Measurements from ENCODE around the gene P2RY14.

Gene P2RY14

DNA sequence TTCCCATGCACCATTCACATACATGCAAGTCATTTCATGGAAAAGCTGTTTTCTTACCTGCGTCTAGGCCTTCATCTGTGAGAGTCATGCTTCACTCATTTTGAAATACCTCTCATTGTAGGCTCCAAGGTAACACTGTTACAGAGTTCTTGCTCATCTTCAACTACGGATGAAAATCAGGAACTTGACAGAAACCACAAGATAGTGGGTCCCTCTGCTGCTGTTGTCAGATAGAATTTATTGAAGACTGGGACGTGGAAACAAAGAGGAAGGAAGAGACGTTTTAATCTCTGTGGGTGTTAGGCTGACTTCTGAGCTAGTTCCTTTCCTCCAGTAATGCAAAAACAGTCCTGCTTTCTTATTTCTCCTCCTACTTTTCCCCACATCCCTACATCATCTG is at the start of gene P2RY14:
TSS of gene P2RY14 (minus strand) at position 313 of the 400 bp plus-strand sequence. CDS start 64,226 bp downstream, outside the sequence.
- H3K36me3 ChIP-seq (ENCODE audit: control insufficient read depth in 1 of 2, insufficient read depth in 2 of 2, low read length in 2 of 2): no peaks in the 10 kb centered on the region
- peak within 1 kb of the TSS; percentile 35 to 45 for H3K4me3 ChIP-seq (ENCODE audit: low read depth in 1 of 2, low read length in 2 of 2)
- peak within 1 kb of the TSS; percentile 56 for H3K27ac ChIP-seq (ENCODE audit: low read length)
- H3K4me1 ChIP-seq (ENCODE audit: control insufficient read depth in 1 of 2, insufficient read depth in 2 of 2, low read length in 2 of 2): peaks cover 5 to 9% of the 10 kb centered on the region in 2 donors
- H3K27me3 ChIP-seq (ENCODE audit: low read depth, low read length): no peaks in the 10 kb centered on the region
- H3K9me3 ChIP-seq (ENCODE audit: control insufficient read depth in 1 of 2, low read length in 2 of 2): no peaks in the 10 kb centered on the region

- no peaks in the 10 kb centered on the region for H3K36me3 ChIP-seq (ENCODE audit: control insufficient read depth in 1 of 2, insufficient read depth in 2 of 2, low read length in 2 of 2)
- peak overlapping the region; percentile 35 to 42 for H3K4me3 ChIP-seq (ENCODE audit: low read depth in 1 of 2, low read length in 2 of 2)
- no peaks in the 10 kb centered on the region for H3K27me3 ChIP-seq (ENCODE audit: low read depth, low read length)
- H3K4me1 ChIP-seq (ENCODE audit: control insufficient read depth in 1 of 2, insufficient read depth in 2 of 2, low read length in 2 of 2): no peaks in the 10 kb centered on the region
- no peaks in the 10 kb centered on the region for H3K9me3 ChIP-seq (ENCODE audit: control insufficient read depth in 1 of 2, low read length in 2 of 2)
- peak overlapping the region; percentile 14 for H3K27ac ChIP-seq (ENCODE audit: low read length)
Measured at GRCh38 chr3:151327571-151328198, 49.3 kb upstream of the P2RY14 start.

- Histone ChIP-seq H3K36me3 (ENCODE audit: control insufficient read depth in 1 of 2, insufficient read depth in 2 of 2, low read length in 2 of 2) (no peaks in the 10 kb centered on the region), H3K27me3 (ENCODE audit: low read depth, low read length) (no peaks in the 10 kb centered on the region), H3K9me3 (ENCODE audit: control insufficient read depth in 1 of 2, low read length in 2 of 2) (no peaks in the 10 kb centered on the region), H3K4me1 (ENCODE audit: control insufficient read depth in 1 of 2, insufficient read depth in 2 of 2, low read length in 2 of 2) (no peaks in the 10 kb centered on the region), H3K27ac (ENCODE audit: low read length) (no peak overlapping the region), H3K4me3 (ENCODE audit: low read depth in 1 of 2, low read length in 2 of 2) (no peak overlapping the region)
Measured at GRCh38 chr3:151322511-151322910, 44.2 kb upstream of the P2RY14 start.

DNA sequence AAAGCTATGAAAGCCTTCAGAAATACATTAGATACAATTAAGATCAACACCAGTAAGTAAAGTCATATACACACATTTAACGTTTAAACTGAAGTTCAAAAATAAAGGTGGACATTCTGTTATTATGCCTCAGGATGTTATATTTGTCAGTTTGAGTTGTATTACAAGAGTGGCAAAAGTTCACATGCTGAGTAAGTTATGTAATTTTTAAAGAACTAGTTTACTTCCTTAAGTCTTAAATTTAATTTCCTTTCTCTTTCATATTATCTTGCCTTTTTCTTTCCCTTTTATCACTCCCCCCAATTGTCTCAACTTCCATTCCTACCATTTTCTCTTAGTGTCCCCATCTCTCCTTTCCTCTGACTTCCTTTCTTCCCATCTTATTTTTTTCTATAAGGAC is 43.2 kb upstream of the P2RY14 start:
- H3K4me3 ChIP-seq (ENCODE audit: low read depth in 1 of 2, low read length in 2 of 2): no peak overlapping the region
- H3K36me3 ChIP-seq (ENCODE audit: control insufficient read depth in 1 of 2, insufficient read depth in 2 of 2, low read length in 2 of 2): no peaks in the 10 kb centered on the region
- no peaks in the 10 kb centered on the region for H3K4me1 ChIP-seq (ENCODE audit: control insufficient read depth in 1 of 2, insufficient read depth in 2 of 2, low read length in 2 of 2)
- no peaks in the 10 kb centered on the region for H3K27me3 ChIP-seq (ENCODE audit: low read depth, low read length)
- no peaks in the 10 kb centered on the region for H3K9me3 ChIP-seq (ENCODE audit: control insufficient read depth in 1 of 2, low read length in 2 of 2)
- no peak overlapping the region for H3K27ac ChIP-seq (ENCODE audit: low read length)

- Histone ChIP-seq H3K9me3 (ENCODE audit: control insufficient read depth in 1 of 2, low read length in 2 of 2) (no peaks in the 10 kb centered on the region), H3K27ac (ENCODE audit: low read length) (no peak overlapping the region), H3K4me3 (ENCODE audit: low read depth in 1 of 2, low read length in 2 of 2) (no peak overlapping the region), H3K36me3 (ENCODE audit: control insufficient read depth in 1 of 2, insufficient read depth in 2 of 2, low read length in 2 of 2) (no peaks in the 10 kb centered on the region), H3K27me3 (ENCODE audit: low read depth, low read length) (no peaks in the 10 kb centered on the region), H3K4me1 (ENCODE audit: control insufficient read depth in 1 of 2, insufficient read depth in 2 of 2, low read length in 2 of 2) (no peaks in the 10 kb centered on the region)
Measured at GRCh38 chr3:151320131-151320530, 41.8 kb upstream of the P2RY14 start.

- Histone ChIP-seq H3K9me3 (ENCODE audit: control insufficient read depth in 1 of 2, low read length in 2 of 2) (no peaks in the 10 kb centered on the region), H3K4me1 (ENCODE audit: control insufficient read depth in 1 of 2, insufficient read depth in 2 of 2, low read length in 2 of 2) (no peaks in the 10 kb centered on the region), H3K27ac (ENCODE audit: low read length) (no peak overlapping the region), H3K36me3 (ENCODE audit: control insufficient read depth in 1 of 2, insufficient read depth in 2 of 2, low read length in 2 of 2) (no peaks in the 10 kb centered on the region), H3K4me3 (ENCODE audit: low read depth in 1 of 2, low read length in 2 of 2) (no peak overlapping the region), H3K27me3 (ENCODE audit: low read depth, low read length) (no peaks in the 10 kb centered on the region)
Measured at GRCh38 chr3:151319628-151320027, 41.3 kb upstream of the P2RY14 start.

DNA sequence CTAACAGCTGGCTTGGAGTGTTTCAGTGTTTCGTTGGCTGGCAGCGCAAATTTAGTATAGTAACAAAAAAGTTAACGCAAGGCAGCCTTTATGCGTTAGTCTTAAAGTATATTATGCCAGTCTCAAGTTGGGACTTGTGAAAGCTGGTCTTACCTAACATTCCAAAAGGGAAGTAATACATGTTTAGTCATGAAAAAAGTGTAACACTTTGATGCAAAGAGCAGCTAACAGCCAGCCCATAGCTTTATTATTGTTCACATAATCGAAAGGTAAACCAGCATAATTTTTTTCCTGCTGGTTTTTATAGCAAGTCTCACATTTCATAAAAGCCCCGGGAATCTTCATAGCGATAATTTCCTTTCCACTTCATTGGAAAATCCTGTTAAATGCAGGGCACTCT is 40.6 kb upstream of the P2RY14 start:
- no peak overlapping the region for H3K27ac ChIP-seq (ENCODE audit: low read length)
- H3K36me3 ChIP-seq (ENCODE audit: control insufficient read depth in 1 of 2, insufficient read depth in 2 of 2, low read length in 2 of 2): no peaks in the 10 kb centered on the region
- no peaks in the 10 kb centered on the region for H3K4me1 ChIP-seq (ENCODE audit: control insufficient read depth in 1 of 2, insufficient read depth in 2 of 2, low read length in 2 of 2)
- H3K4me3 ChIP-seq (ENCODE audit: low read depth in 1 of 2, low read length in 2 of 2): no peak overlapping the region
- H3K9me3 ChIP-seq (ENCODE audit: control insufficient read depth in 1 of 2, low read length in 2 of 2): no peaks in the 10 kb centered on the region
- H3K27me3 ChIP-seq (ENCODE audit: low read depth, low read length): no peaks in the 10 kb centered on the region

DNA sequence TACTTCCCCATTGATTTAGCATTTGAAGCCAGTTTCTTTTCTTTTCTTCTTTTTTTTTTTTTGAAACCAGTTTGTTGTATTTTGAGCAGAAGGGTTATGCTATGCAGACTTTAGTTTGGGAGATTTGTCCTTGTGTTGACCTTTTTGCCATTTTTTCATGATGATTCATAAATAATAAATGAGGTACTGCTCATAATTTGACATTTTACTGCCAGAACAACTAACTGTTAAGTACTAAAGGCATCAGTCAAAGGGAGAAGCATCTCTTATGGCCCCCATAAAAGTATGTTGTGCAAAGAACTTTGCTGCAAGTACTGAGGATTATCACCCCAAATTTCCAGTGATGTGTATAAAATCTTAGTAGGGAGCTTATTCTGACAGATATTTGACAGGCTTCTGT is 40.0 kb upstream of the P2RY14 start:
- H3K36me3 ChIP-seq (ENCODE audit: control insufficient read depth in 1 of 2, insufficient read depth in 2 of 2, low read length in 2 of 2): no peaks in the 10 kb centered on the region
- H3K27ac ChIP-seq (ENCODE audit: low read length): no peak overlapping the region
- no peak overlapping the region for H3K4me3 ChIP-seq (ENCODE audit: low read depth in 1 of 2, low read length in 2 of 2)
- H3K9me3 ChIP-seq (ENCODE audit: control insufficient read depth in 1 of 2, low read length in 2 of 2): no peaks in the 10 kb centered on the region
- H3K4me1 ChIP-seq (ENCODE audit: control insufficient read depth in 1 of 2, insufficient read depth in 2 of 2, low read length in 2 of 2): no peaks in the 10 kb centered on the region
- no peaks in the 10 kb centered on the region for H3K27me3 ChIP-seq (ENCODE audit: low read depth, low read length)

GRCh38 chr3:151316267-151316991 is 38.1 kb upstream of the P2RY14 start, which contains the start of gene GPR87:
Gene GPR87, minus strand, starts transcription at chr3:151316820. Its CDS starts 16,720 bp downstream, at chr3:151300100.
- no peaks in the 10 kb centered on the region for H3K27me3 ChIP-seq (ENCODE audit: low read depth, low read length)
- H3K36me3 ChIP-seq (ENCODE audit: control insufficient read depth in 1 of 2, insufficient read depth in 2 of 2, low read length in 2 of 2): no peaks in the 10 kb centered on the region
- H3K9me3 ChIP-seq (ENCODE audit: control insufficient read depth in 1 of 2, low read length in 2 of 2): no peaks in the 10 kb centered on the region
- H3K4me3 ChIP-seq (ENCODE audit: low read depth in 1 of 2, low read length in 2 of 2): no peak within 1 kb of the TSS
- H3K4me1 ChIP-seq (ENCODE audit: control insufficient read depth in 1 of 2, insufficient read depth in 2 of 2, low read length in 2 of 2): no peaks in the 10 kb centered on the region
- no peak within 1 kb of the TSS for H3K27ac ChIP-seq (ENCODE audit: low read length)

- H3K36me3 ChIP-seq (ENCODE audit: control insufficient read depth in 1 of 2, insufficient read depth in 2 of 2, low read length in 2 of 2): no peaks in the 10 kb centered on the region
Measured at GRCh38 chr3:151315846-151316245, 37.5 kb upstream of the P2RY14 start.

GRCh38 chr3:151315136-151315535 is 36.8 kb upstream of the P2RY14 start:
- no peaks in the 10 kb centered on the region for H3K4me1 ChIP-seq (ENCODE audit: control insufficient read depth in 1 of 2, insufficient read depth in 2 of 2, low read length in 2 of 2)
- no peaks in the 10 kb centered on the region for H3K27me3 ChIP-seq (ENCODE audit: low read depth, low read length)
- no peak overlapping the region for H3K27ac ChIP-seq (ENCODE audit: low read length)
- no peaks in the 10 kb centered on the region for H3K36me3 ChIP-seq (ENCODE audit: control insufficient read depth in 1 of 2, insufficient read depth in 2 of 2, low read length in 2 of 2)
- H3K4me3 ChIP-seq (ENCODE audit: low read depth in 1 of 2, low read length in 2 of 2): no peak overlapping the region
- no peaks in the 10 kb centered on the region for H3K9me3 ChIP-seq (ENCODE audit: control insufficient read depth in 1 of 2, low read length in 2 of 2)

More at GRCh38 chr3:151315846-151316245, 37.5 kb upstream of the P2RY14 start:
- Histone ChIP-seq H3K4me1 (ENCODE audit: control insufficient read depth in 1 of 2, insufficient read depth in 2 of 2, low read length in 2 of 2) (no peaks in the 10 kb centered on the region), H3K9me3 (ENCODE audit: control insufficient read depth in 1 of 2, low read length in 2 of 2) (no peaks in the 10 kb centered on the region), H3K4me3 (ENCODE audit: low read depth in 1 of 2, low read length in 2 of 2) (no peak overlapping the region), H3K27ac (ENCODE audit: low read length) (no peak overlapping the region), H3K27me3 (ENCODE audit: low read depth, low read length) (no peaks in the 10 kb centered on the region)

Data from muscle layer of duodenum (tissue), 2 donors.